Measurements from ENCODE around the gene UBTD2. TPM values are rescaled to one million over a fixed set of nuclear protein-coding genes. Genes with fewer than 3 reads are reported as not detected.
"Not testable (repeated sequence)": the region's sequence is repeated elsewhere in the genome, so short reads cannot be mapped to it uniquely, and the experiment has no call there.

Gene UBTD2
- polyA plus RNA-seq, 3 donors: 54.4 to 81.8 (median 74.5) TPM

GRCh38 chr5:172223901-172224873 lies 59.4 kb downstream of the UBTD2 start:
- no peak for DNase-seq (ENCODE audit: extremely low read depth in 1 of 11, low read depth in 9 of 11, low spot score in 4 of 11)

- DNase-seq (ENCODE audit: extremely low read depth in 1 of 11, low read depth in 9 of 11, low spot score in 4 of 11): no peak
Measured at GRCh38 chr5:172219296-172219695, 64.3 kb downstream of the UBTD2 start.

GRCh38 chr5:172216345-172216744 lies 67.2 kb downstream of the UBTD2 start:
- DNase-seq (ENCODE audit: extremely low read depth in 1 of 11, low read depth in 9 of 11, low spot score in 4 of 11): no peak

GRCh38 chr5:172213126-172213525 lies 70.4 kb downstream of the UBTD2 start:
- no peak for DNase-seq (ENCODE audit: extremely low read depth in 1 of 11, low read depth in 9 of 11, low spot score in 4 of 11)

- DNase-seq (ENCODE audit: extremely low read depth in 1 of 11, low read depth in 9 of 11, low spot score in 4 of 11): no peak
Measured at GRCh38 chr5:172211676-172212075, 71.9 kb downstream of the UBTD2 start.

GRCh38 chr5:172209714-172210113 lies 73.8 kb downstream of the UBTD2 start:
- no peak for DNase-seq (ENCODE audit: extremely low read depth in 1 of 11, low read depth in 9 of 11, low spot score in 4 of 11)

GRCh38 chr5:172207511-172207910 lies 76.1 kb downstream of the UBTD2 start:
- DNase-seq (ENCODE audit: extremely low read depth in 1 of 11, low read depth in 9 of 11, low spot score in 4 of 11): no peak

GRCh38 chr5:172205984-172206383 lies 77.6 kb downstream of the UBTD2 start:
- DNase-seq (ENCODE audit: extremely low read depth in 1 of 11, low read depth in 9 of 11, low spot score in 4 of 11): not testable (repeated sequence)

- no peak for DNase-seq (ENCODE audit: extremely low read depth in 1 of 11, low read depth in 9 of 11, low spot score in 4 of 11)
Measured at GRCh38 chr5:172200476-172200875, 83.1 kb downstream of the UBTD2 start.

GRCh38 chr5:172199446-172199845 lies 84.1 kb downstream of the UBTD2 start:
- DNase-seq (ENCODE audit: extremely low read depth in 1 of 11, low read depth in 9 of 11, low spot score in 4 of 11): no peak

GRCh38 chr5:172197775-172198174 lies 85.8 kb downstream of the UBTD2 start:
- DNase-seq (ENCODE audit: extremely low read depth in 1 of 11, low read depth in 9 of 11, low spot score in 4 of 11): not testable (repeated sequence)

GRCh38 chr5:172194985-172195774 lies 88.4 kb downstream of the UBTD2 start:
- no peak for DNase-seq (ENCODE audit: extremely low read depth in 1 of 11, low read depth in 9 of 11, low spot score in 4 of 11)

GRCh38 chr5:172193872-172194271 lies 89.7 kb downstream of the UBTD2 start, which contains the start of gene EFCAB9:
Gene EFCAB9 (plus strand): TSS chr5:172194172. CDS start chr5:172194173, 1 bp downstream.
- DNase-seq (ENCODE audit: extremely low read depth in 1 of 11, low read depth in 9 of 11, low spot score in 4 of 11): no peak

GRCh38 chr5:172189693-172190296 lies 93.8 kb downstream of the UBTD2 start:
- DNase-seq (ENCODE audit: extremely low read depth in 1 of 11, low read depth in 9 of 11, low spot score in 4 of 11): no peak

- DNase-seq (ENCODE audit: extremely low read depth in 1 of 11, low read depth in 9 of 11, low spot score in 4 of 11): peak in 1 of 11 donors; percentile 16
Measured at GRCh38 chr5:172188893-172189692, 94.5 kb downstream of the UBTD2 start.

GRCh38 chr5:172188033-172188892 lies 95.3 kb downstream of the UBTD2 start, which contains the start of gene STK10:
Gene STK10 (minus strand): TSS chr5:172188224. CDS start chr5:172188042, 182 bp downstream.
- peak in 10 of 11 donors; percentile 60 to 86 (median 80) for DNase-seq (ENCODE audit: extremely low read depth in 1 of 11, low read depth in 9 of 11, low spot score in 4 of 11)

Measured in renal cortex interstitium (tissue), 11 donors.